Embryonic facial prominence (tissue), 1 donor: ENCODE measurements around the gene LY86.

Experiments used
- DNase-seq: peaks from one replicate; pipeline ENCODE4 v3.0.0-alpha.2; 2016; ENCODE audit errors: extremely low spot score

Gene LY86

DNA sequence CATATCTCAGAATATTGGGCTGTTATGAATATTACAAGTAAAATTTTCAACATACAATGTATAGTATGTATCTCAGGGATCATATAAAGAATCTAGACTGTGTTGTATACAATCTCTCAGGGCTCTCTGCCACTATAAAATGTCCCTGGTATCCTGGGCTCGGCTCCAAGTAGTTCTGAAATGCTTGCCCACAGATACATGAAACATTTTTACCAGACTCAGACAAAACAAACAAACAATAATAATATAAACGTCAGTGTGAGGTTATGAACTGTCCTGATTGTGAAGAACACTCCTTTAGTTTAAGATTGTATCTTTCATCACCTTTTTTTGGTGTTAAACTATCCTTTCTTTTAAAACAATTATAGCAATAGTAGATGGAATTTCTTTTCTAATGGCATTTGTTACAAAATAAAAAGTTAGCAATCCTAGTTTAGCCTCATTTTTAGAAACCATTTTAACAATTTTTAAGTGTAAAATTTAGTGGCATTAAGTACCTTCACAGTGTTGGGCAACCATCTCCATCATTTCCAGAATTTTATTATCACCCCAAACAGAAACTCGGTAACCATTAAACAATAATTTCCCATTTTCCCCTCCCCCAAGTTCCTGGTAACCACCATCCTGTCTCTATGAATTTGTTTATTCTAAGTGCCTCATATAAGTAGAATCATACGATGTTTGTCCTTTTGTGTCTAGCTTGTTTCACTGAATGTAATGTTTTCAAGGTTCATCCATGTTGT, 17.4 kb upstream of the LY86 start:
- no peak for DNase-seq

DNA sequence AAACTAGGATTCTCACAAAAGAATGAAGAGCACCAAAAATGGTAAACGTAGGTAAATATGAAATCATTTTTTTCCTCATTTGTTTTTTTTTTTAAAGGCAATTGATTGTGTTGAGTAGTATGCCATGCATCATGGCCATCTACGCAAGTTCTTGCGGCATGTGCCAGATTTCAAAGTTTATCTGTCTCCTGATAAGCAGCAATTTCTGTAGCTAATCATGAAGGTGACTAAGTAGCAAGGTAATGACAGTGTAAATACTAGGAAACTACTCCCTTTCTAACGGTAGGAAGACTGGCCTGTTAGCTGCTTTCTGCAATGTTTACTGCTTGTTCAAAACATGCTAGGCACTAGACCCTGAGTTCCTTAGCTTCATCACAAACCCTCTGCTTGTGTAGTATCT, 13.4 kb upstream of the LY86 start:
- no peak for DNase-seq

DNA sequence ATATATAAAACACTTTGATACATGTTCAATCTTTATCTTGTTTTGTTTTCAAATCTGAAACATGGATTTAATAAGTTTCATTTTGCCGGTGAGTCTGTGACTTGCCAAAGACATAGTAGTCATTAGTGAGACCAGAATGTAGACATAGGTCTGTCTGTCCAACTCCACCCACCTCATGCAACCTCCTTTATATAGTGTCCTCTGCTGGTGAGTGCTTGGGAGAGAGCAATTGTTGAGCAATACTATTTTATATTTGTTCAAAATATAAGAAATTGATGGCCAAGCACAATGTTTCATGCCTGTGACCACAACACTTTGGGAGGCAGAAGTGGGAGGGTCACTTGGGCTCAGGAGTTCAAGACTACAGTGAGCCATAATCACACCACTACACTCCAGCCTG, 10.8 kb upstream of the LY86 start:
- no peak for DNase-seq

DNA sequence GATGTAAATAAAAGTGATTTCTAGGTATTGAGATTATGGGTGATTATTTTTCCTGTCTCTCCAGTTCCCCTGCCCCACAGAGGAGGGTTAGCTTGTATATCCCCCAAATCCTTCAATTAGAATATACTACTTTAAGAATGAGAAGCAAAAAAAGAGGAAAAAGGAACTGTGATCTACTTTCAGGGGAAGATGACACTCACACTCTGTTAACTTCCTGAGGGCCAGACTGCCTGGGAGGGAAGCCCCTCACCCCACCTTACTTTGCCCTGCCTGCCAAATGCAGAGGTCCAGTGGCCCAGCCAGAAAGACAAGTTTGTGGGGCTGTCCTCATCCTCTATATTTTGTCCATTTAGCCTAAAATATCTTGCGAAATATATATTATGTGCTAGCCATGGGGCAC, 9.2 kb upstream of the LY86 start:
- no peak for DNase-seq

DNA sequence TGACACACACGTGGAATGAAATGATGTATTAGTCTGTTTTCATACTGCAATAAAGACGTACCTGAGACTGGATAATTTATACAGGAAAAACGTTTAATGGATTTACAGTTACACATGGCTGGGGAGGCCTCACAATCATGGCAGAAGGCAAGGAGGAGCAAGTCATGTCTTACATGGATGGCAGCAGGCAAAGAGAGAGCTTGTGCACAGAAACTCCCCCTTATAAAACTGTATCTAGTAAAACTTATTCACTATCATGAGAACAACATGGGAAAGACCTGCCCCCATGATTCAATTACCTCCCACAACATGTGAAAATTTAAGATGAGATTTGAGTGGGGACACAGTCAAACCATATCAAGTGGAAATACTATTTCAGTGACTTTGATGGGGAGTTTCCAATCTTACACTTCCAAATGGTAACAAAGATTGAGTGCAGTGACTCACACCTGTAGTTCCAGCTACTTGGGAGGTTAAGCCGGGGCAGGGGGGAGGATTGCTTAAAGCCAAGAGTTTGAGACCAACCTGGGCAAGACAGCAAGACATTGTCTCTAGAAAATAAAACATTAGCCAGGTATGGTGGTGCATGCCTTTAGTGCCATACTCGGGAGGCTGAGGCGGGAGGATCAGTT, 8.2 kb upstream of the LY86 start:
- no peak for DNase-seq

DNA sequence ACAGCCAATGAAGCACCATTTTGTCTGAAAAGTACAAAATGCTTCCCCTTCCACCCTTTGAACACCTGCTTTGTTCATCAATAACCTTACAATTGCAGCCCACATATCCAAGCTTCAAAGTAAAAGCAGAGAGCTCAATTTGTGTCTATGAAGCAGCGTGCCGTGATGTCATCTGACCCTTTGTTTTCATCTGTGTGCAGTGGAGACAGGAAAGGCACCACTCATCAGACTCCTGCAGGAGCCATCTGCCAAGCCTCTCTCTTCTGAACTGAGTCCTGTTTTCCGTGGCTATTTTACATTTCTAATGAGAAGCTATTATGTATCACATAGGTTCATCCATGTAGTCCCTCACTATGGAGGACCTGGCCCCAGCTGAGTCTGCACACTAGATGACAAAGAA, 7.5 kb upstream of the LY86 start:
- DNase-seq = no peak

DNA sequence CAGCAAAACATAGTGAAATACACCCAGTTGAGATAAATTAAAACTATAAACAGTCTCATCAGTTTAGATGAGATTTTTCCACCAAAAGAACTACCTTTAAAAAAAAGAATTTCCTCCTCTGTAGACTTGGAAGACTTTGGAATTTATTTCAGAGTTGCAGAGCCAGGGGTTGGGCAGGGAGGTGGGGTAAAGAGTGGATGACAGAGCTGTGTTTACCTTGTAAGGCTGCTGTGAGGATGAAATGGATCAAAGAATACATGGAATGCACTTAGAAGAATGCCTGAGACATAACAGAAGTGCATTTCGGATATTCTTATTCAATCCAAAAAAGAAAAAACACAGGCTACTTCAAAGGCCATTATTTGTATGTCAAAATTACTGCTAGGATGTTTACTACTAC, 6.4 kb upstream of the LY86 start:
- DNase-seq = no peak

DNA sequence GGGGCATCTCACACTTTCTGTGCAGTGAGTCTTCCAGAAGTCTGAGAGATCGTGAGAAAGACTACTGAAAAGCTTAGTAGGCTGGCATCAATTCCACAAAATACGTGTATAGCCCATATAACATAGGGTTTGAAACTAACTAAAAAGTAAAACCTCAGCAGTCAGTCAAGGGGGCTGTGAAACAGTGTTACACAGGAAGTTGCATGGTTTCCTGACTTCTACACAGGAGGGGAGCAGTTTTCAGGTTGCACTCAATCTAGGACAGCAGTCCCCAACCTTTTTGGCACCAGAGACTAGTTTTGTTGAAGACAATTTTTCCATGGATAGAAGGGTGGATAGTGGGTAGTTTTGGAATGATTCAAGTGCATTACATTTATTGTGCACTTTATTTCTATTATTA, 4.7 kb upstream of the LY86 start:
- no peak for DNase-seq

DNA sequence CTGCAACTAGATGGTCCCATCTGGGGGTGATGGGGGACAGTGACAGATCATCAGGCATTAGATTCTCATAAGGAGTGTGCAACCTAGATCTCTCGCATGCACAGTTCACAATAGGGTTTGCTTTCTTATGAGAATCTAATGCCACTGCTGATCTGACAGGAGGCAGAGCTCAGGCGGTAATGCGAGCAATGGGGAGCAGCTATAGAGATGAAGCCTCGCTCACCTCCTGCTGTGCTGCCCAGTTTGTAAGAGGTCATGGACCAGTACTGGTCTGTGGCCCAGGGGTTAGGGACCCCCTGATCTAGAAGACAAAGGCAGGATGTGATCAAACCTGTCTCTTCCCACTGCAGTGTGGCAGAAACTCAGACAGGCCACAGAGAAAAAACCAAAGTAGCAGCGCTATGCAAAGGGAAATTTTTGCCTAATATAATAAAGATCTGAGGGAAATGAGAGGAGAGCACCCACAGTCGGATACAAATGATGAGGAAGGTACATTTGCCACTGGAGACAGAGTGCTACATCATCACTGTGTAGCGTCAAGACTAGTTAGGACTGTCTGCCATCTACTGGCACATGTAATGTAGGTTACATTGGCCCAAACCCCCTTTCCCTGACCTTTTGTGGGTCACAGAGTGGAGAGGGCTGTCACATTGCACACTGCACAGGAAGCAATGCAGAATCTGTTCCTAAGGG, 4.1 kb upstream of the LY86 start:
- DNase-seq = no peak

DNA sequence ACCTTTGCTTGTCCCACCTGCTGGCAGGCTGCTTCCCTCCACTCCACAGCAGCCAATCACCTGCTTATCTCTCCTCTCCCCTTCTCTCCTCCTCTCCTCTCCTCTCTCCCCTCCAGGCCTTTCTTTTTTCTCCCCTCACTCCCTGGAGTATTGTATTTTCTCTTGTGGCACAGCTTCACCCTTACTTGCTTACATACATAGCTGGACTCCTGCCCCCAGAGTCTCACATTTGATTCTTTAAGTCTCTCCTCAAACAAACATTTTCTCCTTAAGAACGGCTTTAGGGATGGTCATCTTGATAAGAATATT, 3.6 kb upstream of the LY86 start:
- no peak for DNase-seq

DNA sequence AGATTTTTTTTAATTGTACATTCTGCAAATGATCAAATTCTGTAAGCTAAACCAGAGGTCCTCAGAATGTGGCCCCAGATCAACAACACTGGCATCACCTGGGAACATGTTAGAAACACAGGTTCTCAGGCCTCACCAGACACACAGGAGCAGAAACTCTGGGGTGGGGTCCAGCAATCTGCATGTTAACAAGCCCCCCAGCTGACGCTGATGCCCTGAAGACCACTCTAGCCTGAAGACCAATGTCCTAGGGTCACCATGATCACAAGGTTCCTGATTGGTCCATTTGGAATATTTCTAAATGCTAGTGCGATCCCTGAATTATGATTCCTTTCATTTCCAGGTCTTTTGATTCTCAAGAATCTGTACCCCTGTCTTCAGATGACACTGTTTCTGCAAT, 2.4 kb upstream of the LY86 start:
- DNase-seq = no peak

DNA sequence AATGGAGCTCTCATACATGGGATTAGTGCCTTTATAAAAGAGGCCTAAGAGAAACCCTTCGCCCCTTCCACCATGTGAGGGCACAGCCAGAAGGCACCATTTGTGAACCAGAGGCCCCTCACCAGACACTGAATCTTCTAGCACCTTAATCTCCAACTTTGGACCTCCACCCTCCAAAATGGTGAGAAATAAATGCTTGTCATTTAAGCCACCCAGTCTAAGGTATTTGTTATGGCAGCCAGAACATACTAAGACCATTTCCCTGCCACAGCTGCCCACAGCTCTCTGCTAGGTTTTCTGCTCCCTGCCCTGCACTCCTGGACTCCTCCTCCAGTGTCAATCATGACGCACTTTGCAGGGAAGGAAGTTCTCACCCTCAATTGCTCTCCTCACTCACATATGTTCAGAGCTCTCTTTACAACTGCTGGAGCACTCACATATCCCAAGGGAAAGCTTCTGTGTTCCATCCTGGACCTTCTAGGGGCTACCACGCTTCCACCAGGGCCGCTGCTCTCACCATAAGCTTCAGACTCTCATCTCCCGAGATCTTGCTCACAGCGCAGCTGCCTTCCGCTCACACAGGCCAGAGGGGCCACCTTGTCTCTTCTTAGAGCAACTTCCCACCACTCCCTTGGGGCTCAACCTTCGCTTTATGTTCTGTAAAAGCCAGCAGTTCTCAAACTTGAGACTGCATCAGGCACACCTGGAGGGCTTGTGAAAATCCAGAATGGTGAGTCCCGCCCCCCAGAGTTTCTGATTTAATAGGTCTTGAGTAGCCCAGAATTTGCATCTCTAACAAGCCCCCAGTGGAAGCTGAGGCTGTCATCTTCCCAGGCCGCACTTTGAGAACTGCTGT, 1.6 kb upstream of the LY86 start:
- DNase-seq = no peak

DNA sequence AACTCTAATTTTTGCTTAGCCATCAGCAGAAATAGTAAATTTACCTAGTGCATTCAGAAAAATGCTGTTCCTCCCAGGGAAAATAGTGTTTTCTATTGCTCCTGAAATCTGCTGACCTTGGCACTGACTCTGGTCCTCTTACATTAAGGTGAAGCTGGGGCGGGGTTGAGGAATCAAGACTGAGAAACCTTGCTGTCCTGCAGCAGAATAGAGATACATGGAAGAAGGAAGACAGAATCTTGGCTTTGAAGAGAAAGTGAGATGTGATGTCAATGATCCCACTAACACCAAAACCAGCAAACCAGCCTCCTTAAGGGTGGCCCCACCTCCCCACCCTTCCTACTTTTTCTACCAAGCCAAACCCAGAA, 840 bp upstream of the LY86 start:
- no peak for DNase-seq

DNA sequence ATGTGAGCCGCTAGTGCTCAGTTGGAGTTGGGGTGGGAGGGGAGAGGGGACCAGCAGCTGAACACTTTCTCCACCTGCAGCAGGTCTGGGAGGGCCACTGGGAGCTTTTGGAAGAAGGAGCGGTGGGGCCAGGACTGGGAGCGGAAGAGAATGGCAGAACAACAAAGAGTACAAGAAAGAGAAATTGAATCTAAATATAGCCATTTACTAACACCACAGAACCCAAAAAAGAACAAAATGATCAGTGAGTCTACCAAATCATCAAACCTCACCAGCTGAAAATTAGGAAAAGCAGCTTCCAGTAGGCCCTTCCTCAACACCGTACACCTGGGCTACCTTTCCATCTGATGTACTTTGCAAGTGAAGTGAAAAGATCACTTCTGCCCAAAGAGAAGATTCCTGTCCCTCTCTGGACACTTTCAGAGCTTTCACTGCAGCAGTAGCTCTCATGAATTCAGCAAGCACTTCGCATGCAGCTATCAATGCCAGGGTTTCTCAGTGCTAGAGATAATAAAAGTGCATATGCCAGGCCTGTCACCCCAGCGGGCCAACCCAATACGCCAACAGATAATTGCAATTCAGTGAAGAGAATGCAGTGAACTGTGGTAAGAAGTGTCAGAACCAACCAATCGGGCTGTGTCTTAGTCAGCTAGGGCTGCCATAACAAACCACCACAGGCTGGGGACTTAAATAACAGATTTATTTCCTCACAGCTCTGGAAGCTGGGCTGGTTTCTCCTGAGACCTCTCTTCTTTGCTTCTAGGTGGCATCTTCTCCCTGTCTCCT, 597 bp downstream of the LY86 start:
- DNase-seq = no peak

DNA sequence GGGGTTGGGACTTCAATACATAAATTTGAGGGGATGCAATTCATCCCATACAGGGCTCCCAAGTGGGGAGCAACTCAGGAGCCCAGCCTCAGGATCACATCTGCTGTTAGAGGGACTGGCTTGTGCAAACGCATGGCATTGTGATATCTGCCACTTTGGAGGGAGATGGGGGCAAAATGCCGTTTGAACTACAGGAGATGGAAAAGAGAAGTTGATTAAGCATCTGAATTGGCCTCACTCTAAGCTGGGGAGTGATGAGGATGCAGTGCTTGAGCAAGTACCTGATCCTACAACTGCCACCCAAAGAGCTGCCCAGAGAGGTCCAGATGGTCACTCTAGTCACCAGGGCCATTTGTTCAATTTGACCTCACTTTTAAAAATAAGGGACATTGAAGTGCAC, 2.0 kb downstream of the LY86 start:
- no peak for DNase-seq

DNA sequence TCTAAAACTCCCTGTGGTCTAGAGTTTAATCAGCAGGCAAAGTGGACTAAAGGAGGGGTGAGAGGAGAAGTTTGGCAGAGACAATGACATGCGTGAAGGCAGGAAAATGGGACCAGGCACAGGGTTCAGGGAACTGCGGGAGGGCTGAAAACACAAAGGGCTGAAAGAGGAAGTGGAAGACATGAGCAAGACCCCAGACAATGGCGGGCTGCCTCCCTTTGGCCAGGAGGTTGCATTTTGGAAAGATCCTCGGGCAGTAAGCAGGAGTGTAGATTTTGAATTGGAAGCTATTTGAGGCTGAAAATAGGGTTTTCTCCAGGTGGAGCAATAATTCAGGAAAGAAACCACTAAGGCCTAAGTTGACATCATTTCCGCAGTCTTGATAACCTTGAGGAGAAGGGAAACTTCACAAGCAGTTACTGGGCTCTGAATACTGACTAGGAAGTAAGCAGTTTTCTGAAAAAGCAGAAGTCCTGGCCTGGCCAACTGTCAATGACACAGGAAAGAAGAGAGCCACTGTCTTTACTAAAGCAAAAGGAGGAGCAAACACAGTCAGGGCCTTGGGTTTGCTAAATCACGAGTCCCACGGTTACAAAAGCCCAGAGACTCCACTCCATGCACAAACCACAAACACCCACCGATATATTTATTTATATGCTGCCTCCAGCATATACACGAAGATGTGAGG, 3.4 kb downstream of the LY86 start:
- DNase-seq = no peak

DNA sequence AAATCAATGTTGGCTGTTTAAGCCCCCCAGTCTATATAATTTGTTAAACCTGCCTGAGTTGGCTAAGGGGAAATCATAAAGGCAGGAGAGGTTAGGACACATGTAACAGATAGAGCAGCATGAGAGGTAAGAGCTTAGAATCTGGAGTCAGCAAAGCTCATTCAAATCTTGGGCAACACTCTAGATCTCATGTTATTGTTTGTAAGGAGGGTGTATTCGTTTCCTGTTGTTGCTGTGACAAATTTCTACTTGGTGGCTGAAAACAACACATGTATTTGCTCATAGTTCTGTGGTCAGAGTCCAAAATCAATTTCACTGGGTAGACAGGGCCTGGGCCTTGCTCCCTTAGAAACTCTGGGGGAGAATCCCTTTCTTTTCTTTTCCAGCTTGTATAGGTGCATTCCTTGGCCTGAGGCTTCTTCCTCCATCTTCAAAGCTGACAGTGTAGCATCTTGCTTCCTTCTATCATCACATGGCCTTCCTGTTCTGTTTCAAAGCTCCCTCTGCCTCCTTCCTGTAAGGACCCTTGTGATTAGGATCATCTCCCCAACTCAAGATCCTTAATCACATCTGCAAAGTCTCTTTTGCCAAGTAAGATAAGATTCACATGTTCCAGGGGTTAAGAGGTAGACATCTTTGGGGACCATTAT, 4.4 kb downstream of the LY86 start:
- no peak for DNase-seq

DNA sequence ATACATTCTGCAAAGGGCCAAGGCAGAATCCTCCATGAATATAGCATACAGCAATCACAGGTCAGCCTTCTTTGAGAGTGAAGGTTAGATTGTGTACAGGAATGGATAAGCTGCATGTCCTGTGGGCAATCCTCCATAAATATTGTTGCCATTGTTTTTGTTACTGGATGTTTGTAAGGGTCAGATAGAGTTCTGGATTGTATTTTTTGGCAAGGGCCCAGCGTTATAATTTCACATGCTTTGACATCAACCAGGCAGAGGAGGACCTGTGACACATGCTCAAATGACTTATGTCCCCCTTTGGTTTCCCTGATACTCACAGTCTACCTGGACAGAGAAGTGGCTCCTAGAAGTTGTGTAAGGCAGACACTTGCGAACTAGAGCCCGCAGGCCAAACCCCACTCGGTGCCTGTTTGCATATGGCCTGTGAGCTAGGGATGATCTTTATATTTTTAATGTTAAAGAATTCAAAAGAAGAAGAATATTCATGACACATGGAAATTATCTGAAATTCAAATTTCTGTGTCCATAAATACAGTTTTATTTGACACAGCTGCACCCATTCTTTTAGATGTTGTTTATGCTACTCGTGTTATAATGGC, 5.4 kb downstream of the LY86 start:
- no peak for DNase-seq

DNA sequence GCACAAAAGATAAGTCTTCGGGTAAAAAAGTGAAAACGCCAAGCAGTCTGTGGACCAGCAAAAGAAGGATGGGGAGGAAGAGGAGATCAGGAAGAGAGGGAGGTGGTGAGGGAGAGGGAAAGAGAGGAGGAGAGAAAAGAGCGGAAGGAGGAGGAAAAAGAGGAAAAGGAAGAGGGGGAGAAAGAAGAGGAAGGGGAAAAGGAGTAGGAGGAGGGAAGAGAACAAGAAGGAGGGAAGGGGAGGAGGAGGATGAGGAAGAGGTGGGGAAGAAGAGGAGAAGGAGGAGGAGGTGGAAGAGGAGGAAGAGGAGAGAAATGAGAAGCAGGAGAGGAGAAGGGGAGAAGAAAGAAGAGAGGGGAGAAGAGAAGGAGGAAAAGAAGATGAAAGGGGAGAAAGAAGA, 6.5 kb downstream of the LY86 start:
- DNase-seq = no peak

DNA sequence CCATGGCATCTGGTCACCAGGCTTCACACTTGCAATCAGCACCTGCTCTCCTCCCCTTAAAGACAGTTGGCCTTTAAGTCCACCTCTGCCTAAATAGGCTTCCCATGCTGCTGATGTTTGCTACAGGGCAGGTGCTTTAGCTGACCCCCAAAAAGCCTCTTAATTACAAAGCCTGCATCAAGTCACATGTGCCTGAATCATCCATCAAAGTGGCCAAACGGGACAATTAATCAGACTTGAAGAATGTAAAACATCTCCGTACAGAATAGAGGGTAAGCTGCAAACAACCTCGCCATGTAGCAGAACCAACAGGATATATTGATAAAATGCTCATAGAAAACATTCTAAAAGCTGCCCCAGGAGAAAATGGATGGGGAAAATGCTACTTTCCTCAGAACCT, 7.4 kb downstream of the LY86 start:
- DNase-seq = no peak
